HG02798 (cell line): Measurements from ENCODE around the gene FRY.

Experiments
- ATAC-seq: cut with Tn5 transposase; IDR thresholded peaks from one replicate; pipeline ENCODE4 v1.9.1; 2021; ENCODE audit warnings: mild to moderate bottlenecking; ENCODE audit not compliant: unreplicated experiment, poor library complexity

The FRY gene

DNA sequence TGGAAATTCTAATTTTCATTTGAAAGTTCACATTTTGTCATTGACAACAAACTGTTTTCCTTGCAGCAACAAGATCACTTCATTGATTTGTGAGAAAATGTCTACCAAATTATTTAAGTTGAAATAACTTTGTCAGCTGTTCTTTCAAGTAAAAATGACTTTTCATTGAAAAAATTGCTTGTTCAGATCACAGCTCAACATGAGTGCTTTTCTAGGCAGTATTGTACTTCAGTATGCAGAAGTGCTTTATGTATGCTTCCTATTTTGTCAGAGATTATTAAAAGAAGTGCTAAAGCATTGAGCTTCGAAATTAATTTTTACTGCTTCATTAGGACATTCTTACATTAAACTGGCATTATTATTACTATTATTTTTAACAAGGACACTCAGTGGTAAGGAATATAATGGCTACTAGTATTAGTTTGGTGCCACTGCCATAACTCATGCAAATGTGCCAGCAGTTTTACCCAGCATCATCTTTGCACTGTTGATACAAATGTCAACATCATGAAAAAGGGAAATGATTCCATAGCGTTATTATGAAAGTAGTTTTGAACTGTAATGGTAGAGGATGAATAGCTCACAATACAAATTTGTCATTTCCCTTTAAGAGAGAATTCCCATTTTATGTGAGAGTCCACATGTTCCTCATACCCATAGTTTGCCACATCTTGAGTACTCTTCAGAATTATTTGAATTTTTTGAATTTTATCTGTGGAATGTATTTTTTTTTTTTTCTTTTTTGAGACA, 286.3 kb downstream of the FRY start:
- no peak for ATAC-seq

DNA sequence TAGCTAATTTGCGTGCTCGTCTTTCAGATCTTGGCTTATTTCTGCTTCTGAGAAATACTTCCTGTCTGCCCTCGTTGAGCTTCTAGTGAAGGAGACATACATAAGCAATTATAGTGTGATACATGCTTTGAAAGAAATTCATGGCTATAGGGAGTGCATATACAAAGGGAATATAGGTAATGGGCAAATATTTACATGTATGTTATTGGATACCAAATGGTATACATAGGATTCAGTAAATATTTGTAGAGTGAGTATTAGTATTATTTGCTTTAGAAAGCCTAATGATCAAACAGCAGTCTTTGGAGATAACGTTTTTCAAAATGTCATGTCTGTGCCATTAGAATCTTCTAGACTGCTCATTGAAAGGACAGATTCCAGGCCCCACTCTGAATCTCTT, 289.0 kb downstream of the FRY start:
- no peak for ATAC-seq

DNA sequence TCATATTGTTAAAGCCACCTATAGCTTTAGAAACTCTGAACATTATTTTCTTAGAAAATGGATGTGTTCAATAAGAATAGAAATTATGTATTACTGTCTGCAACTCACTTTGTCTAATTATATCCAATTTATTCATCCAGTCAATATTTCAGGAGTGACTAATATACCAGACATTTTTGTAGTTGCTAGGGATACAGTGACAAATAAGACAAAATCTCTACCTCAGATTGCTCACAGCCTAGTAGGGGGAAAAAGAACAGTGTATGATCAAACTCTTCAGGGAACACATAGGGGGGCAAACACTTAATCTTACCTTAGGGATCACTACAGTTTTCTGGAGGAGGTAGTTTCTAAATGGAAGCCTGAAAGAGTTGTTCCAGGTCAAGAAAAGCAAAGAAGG, 292.3 kb downstream of the FRY start:
- no peak for ATAC-seq

DNA sequence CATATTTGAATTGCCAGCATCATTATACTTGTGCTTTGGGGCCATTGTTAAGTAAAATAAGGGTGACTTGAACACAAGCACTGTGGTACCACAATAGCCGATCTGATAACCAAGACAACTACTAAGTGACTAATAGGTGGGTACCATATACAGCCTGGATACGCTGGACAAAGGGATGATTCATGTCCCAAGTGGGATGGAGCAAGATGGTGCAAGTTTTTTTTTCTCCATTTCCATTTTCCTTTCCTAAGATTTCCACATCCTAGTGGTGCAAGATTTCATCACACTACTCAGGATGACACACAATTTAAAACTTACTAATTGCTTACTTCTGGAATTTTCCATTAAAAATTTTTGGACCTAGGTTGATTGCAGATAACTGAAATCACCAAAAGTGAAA, 298.9 kb downstream of the FRY start:
- ATAC-seq: no peak

DNA sequence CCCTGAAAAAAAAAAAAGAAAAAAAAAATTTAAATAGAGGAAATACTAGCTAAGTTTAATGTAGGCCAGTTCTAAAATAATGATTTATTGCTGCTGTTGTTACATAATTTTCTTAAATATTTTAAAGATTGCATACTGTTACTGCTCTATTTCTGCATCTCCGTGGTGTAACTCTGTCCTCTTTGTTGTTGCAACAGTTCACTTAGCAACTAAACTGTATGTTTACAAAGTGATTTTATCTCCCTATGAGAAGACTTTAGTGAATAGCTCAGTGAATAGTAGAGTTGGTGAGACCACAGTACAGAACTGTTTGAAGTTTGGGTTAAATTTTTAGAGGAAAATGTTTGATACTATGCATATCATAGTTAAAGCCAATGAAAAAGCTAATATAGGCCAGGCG, 303.1 kb downstream of the FRY start:
- no peak for ATAC-seq

DNA sequence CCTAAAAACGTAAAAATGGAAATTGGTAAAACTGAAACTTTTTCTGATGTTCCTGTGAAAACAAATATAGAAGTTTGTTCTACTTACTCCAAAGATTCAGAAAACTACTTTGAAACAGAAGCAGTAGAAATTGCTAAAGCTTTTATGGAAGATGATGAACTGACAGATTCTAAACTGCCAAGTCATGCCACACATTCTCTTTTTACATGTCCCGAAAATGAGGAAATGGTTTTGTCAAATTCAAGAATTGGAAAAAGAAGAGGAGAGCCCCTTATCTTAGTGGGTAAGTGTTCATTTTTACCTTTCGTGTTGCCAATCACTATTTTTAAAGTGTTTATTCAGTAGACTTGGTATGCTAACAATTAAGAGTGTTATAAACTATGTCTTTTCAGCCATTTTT, 309.3 kb downstream of the FRY start:
- no peak for ATAC-seq

DNA sequence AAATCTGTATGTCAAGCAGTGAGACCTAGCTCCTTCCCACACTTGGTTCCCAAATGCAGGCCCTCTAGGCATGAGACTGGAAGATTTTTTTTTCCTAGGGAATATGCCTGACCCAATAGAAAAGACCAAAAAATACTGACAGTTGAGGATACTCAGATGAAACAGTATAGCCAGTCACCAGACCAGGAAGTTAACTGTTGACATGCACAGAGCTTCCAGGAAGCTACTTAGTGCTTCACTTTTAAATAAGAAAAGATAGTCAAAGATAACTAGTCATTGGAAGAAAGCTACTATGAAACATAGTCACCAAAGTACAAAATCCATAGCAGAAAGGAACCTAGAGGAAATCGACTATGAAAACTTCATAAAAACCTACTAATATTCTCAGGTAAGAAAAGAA, 316.1 kb downstream of the FRY start:
- ATAC-seq: no peak
